Measurements from ENCODE around the gene CRYGB. TPM values are rescaled to one million over a fixed set of nuclear protein-coding genes. Genes with fewer than 3 reads are reported as not detected.
A peak's percentile ranks its signal among the peaks of the same experiment; 100 is the strongest.

Gene CRYGB
- total and polyA plus RNA-seq, 2 of the 13 experiments (the other 11 are each of a cell fraction or from before 2014, with no cell fraction given) = not detected

GRCh38 chr2:208147759-208148158 is 1.8 kb upstream of the CRYGB start:
- no peak for DNase-seq (ENCODE audit: low spot score)
- intact Hi-C loops (cut with micrococcal nuclease; ENCODE audit: unreplicated experiment) (no loop called here), in situ Hi-C loops (cut with HindIII; ENCODE audit: extremely low pct_ligation_motif_present, low pct_unique_long_range_greater_than_20kb) (no loop called here)
- peak; percentile 48; the same call in 2 of the 3 replicates for ATAC-seq
- ChIA-PET POLR2A (no interaction called here), CTCF (ENCODE audit: low intra/inter-chr PET ratio, low total read pairs) (no interaction called here)
- H3K9me3 ChIP-seq (ENCODE audit: low read length) = no peaks in the 10 kb centered on the region
- H3K4me1 ChIP-seq (ENCODE audit: insufficient read depth, low read length) = peaks cover 11% of the 10 kb centered on the region
- no peak overlapping the region for H3K4me2 ChIP-seq (ENCODE audit: low read depth, low read length)
- no peak for FAIRE-seq
- no peak overlapping the region for H3K9ac ChIP-seq (ENCODE audit: insufficient read depth, low read depth, low read length)
- H3K4me3 ChIP-seq (replicated peaks in 1 of 3; ENCODE audit: insufficient read depth in 1 of 3, low read depth in 2 of 3, low read length in 3 of 3) = no peak overlapping the region
- TF ChIP-seq STAG1 (CRISPR knock-in tag; IDR thresholded peaks at IDR 0.05) = peak; percentile 31; the same call in 1 of the 2 replicates
- TF ChIP-seq ZNF33A (CRISPR knock-in tag; IDR thresholded peaks at IDR 0.05; ENCODE audit: borderline replicate concordance) = no peak
- TF ChIP-seq, protein P1, sequence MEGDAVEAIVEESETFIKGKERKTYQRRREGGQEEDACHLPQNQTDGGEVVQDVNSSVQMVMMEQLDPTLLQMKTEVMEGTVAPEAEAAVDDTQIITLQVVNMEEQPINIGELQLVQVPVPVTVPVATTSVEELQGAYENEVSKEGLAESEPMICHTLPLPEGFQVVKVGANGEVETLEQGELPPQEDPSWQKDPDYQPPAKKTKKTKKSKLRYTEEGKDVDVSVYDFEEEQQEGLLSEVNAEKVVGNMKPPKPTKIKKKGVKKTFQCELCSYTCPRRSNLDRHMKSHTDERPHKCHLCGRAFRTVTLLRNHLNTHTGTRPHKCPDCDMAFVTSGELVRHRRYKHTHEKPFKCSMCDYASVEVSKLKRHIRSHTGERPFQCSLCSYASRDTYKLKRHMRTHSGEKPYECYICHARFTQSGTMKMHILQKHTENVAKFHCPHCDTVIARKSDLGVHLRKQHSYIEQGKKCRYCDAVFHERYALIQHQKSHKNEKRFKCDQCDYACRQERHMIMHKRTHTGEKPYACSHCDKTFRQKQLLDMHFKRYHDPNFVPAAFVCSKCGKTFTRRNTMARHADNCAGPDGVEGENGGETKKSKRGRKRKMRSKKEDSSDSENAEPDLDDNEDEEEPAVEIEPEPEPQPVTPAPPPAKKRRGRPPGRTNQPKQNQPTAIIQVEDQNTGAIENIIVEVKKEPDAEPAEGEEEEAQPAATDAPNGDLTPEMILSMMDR (CRISPR knock-in tag; IDR thresholded peaks at IDR 0.05) = peak; percentile 30
- no peak for TF ChIP-seq ZNF546 (CRISPR knock-in tag; conservative IDR thresholded peaks at IDR 0.05)
- no peak for TF ChIP-seq ZMAT3 (CRISPR knock-in tag; conservative IDR thresholded peaks at IDR 0.05)
- BruUV-seq (replicated peaks) = no TSS peak
- H4K20me1 ChIP-seq (ENCODE audit: insufficient read depth, low read length) = no peaks in the 10 kb centered on the region
- no peaks in the 10 kb centered on the region for H3K79me2 ChIP-seq (ENCODE audit: insufficient read depth, low read length)
- H2AFZ ChIP-seq (ENCODE audit: low read length) = no peak overlapping the region
- H3K36me3 ChIP-seq (replicated peaks in 1 of 2; ENCODE audit: control insufficient read depth in 1 of 2, insufficient read depth in 2 of 2, low read length in 2 of 2) = no peaks in the 10 kb centered on the region
- H3K27me3 ChIP-seq (ENCODE audit: control insufficient read depth in 1 of 2, insufficient read depth in 2 of 2, low read length in 2 of 2) = peaks cover 0 to 5% of the 10 kb centered on the region in 2 experiments; a peak in 1 of 5 replicates
- H3K27ac ChIP-seq (ENCODE audit: extremely low read length, insufficient read depth, low read length) = no peak overlapping the region
- 29% methylated on average over 3 of the region's 3 CpGs for WGBS (ENCODE audit: low lambda C conversion rate)

GRCh38 chr2:208147008-208147407 is 1.1 kb upstream of the CRYGB start:
- no TSS peak for BruUV-seq (replicated peaks)
- no peak for DNase-seq (ENCODE audit: low spot score)
- TF ChIP-seq GATAD2A (CRISPR knock-in tag; IDR thresholded peaks at IDR 0.05) = no peak
- TF ChIP-seq NONO (IDR thresholded peaks at IDR 0.05) = no peak
- no peak for TF ChIP-seq NONO (CRISPR knock-in tag; conservative IDR thresholded peaks at IDR 0.05)
- TF ChIP-seq TIGD3 (CRISPR knock-in tag; IDR thresholded peaks at IDR 0.05; ENCODE audit: borderline replicate concordance) = no peak
- no peak for TF ChIP-seq ZNF331 (CRISPR knock-in tag; IDR thresholded peaks at IDR 0.05)
- TF ChIP-seq, protein P2, sequence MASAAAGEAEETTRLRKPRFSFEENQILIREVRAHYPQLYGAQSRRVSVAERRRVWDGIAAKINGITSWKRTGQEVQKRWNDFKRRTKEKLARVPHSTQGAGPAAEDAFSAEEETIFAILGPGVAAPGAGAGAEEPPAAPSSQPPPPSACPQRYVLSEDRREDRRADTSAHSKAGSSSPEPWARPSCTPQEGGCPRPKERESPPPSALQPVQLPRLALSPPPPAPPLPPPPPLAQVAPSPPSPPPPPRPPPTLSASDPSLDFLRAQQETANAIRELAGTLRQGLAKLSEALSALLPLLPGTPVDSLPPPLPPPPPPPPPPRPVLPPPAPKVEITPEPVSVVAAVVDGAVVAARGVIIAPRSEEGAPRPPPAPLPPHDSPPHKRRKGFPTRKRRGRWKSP (CRISPR knock-in tag; IDR thresholded peaks at IDR 0.05) = no peak
- TF ChIP-seq, protein P3, sequence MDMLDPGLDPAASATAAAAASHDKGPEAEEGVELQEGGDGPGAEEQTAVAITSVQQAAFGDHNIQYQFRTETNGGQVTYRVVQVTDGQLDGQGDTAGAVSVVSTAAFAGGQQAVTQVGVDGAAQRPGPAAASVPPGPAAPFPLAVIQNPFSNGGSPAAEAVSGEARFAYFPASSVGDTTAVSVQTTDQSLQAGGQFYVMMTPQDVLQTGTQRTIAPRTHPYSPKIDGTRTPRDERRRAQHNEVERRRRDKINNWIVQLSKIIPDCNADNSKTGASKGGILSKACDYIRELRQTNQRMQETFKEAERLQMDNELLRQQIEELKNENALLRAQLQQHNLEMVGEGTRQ (IDR thresholded peaks at IDR 0.05; ENCODE audit: low read depth, low read length) = no peak
- TF ChIP-seq, protein P3 (CRISPR knock-in tag; IDR thresholded peaks at IDR 0.05; ENCODE audit: borderline replicate concordance) = no peak
- TF ChIP-seq WIZ (CRISPR knock-in tag; IDR thresholded peaks at IDR 0.05) = no peak

More at GRCh38 chr2:208147008-208147407, 1.1 kb upstream of the CRYGB start:
- Histone ChIP-seq H3K36me3 (replicated peaks in 1 of 2; ENCODE audit: control insufficient read depth in 1 of 2, insufficient read depth in 2 of 2, low read length in 2 of 2) (no peaks in the 10 kb centered on the region), H3K4me2 (ENCODE audit: low read depth, low read length) (no peak overlapping the region), H3K4me1 (ENCODE audit: insufficient read depth, low read length) (peaks cover 18% of the 10 kb centered on the region), H3K27me3 (ENCODE audit: control insufficient read depth in 1 of 2, insufficient read depth in 2 of 2, low read length in 2 of 2) (peaks cover 0 to 5% of the 10 kb centered on the region in 2 experiments; a peak in 1 of 5 replicates), H3K27ac (ENCODE audit: extremely low read length, insufficient read depth, low read length) (no peak overlapping the region), H4K20me1 (ENCODE audit: insufficient read depth, low read length) (no peaks in the 10 kb centered on the region), H3K4me3 (replicated peaks in 1 of 3; ENCODE audit: insufficient read depth in 1 of 3, low read depth in 2 of 3, low read length in 3 of 3) (no peak overlapping the region), H2AFZ (ENCODE audit: low read length) (no peak overlapping the region), H3K79me2 (ENCODE audit: insufficient read depth, low read length) (no peaks in the 10 kb centered on the region), H3K9me3 (ENCODE audit: low read length) (no peaks in the 10 kb centered on the region), H3K9ac (ENCODE audit: insufficient read depth, low read depth, low read length) (no peak overlapping the region)
- intact Hi-C loops (cut with micrococcal nuclease; ENCODE audit: unreplicated experiment) (no loop called here), in situ Hi-C loops (cut with HindIII; ENCODE audit: extremely low pct_ligation_motif_present, low pct_unique_long_range_greater_than_20kb) (no loop called here)
- FAIRE-seq = no peak
- CTCF ChIA-PET (ENCODE audit: low intra/inter-chr PET ratio, low total read pairs) = no interaction called here
- POLR2A ChIA-PET = no interaction called here
- ATAC-seq = no peak

Measured in HepG2 (cell line).